A549 treated with dexamethasone at 1 μM for 4 hours (cell line): Measurements from ENCODE around the gene JUP. TPM values are rescaled to one million over a fixed set of nuclear protein-coding genes. Genes with fewer than 3 reads are reported as not detected.

Experiments used
- total RNA-seq: library from RNA; stranded (reverse); fragments of 200-300 nt; extraction: Qiagen RNA extraction; gene quantifications from 5 replicates; pipeline ENCODE4 v1.2.3, GENCODE V29; 2022

Gene JUP
- total RNA-seq = 69.7 to 126 TPM (median 119 TPM) in 5 replicates

GRCh38 chr17:41786227-41787020 lies at the start of gene JUP:
Gene JUP, minus strand, starts transcription at chr17:41786711. Its CDS starts 14,857 bp downstream, at chr17:41771854.

GRCh38 chr17:41835800-41836549 lies 49.5 kb upstream of the JUP start, which contains the start of gene NT5C3B:
Gene NT5C3B, minus strand, starts transcription at chr17:41836232. Its CDS starts 39 bp downstream, at chr17:41836193.

GRCh38 chr17:41812381-41813151 lies 26.1 kb upstream of the JUP start, which contains the start of gene FKBP10:
Gene FKBP10, plus strand, starts transcription at chr17:41813004. Its CDS starts 31 bp downstream, at chr17:41813035.

GRCh38 chr17:41811549-41812380 lies 25.3 kb upstream of the JUP start, which contains the start of gene P3H4:
Gene P3H4, minus strand, starts transcription at chr17:41811949. Its CDS starts 34 bp downstream, at chr17:41811915.

GRCh38 chr17:41734139-41734948 lies 52.2 kb downstream of the JUP start, which contains the start of gene HAP1:
Gene HAP1, minus strand, starts transcription at chr17:41734643. Its CDS starts 9 bp downstream, at chr17:41734634.

GRCh38 chr17:41711669-41712400 lies 74.7 kb downstream of the JUP start, which contains the start of gene GAST:
Gene GAST, plus strand, starts transcription at chr17:41712331. Its CDS starts 3,106 bp downstream, at chr17:41715437.

Other genes starting within 250 kb of the JUP start
- gene KRT9, start 214.7 kb downstream of the JUP start, total RNA-seq = not detected in 5 replicates
- 0.05 to 0.14 TPM (median 0.11 TPM) in 4 of 5 replicates, not detected in the other for gene KRT14, start 199.8 kb downstream of the JUP start, total RNA-seq
- gene KRT16, start 173.9 kb downstream of the JUP start, total RNA-seq = 0.83 to 1.5 TPM (median 1.4 TPM) in 5 replicates
- 0.63 to 1.8 TPM (median 0.79 TPM) in 5 replicates for gene KRT17, start 162.1 kb downstream of the JUP start, total RNA-seq
- 1,266 to 1,758 TPM (median 1,378 TPM) in 5 replicates for gene EIF1, start 97.8 kb downstream of the JUP start, total RNA-seq
- gene GAST, start 74.4 kb downstream of the JUP start, total RNA-seq = 0.22 to 0.50 TPM in 2 of 5 replicates, not detected in the others
- gene HAP1, start 52.1 kb downstream of the JUP start, total RNA-seq = 0.85 to 2.0 TPM (median 1.2 TPM) in 5 replicates
- gene P3H4, start 25.2 kb upstream of the JUP start, total RNA-seq = 25.4 to 35.5 TPM (median 32.2 TPM) in 5 replicates
- 72.0 to 114 TPM (median 103 TPM) in 5 replicates for gene FKBP10, start 26.3 kb upstream of the JUP start, total RNA-seq
- 101 to 122 TPM (median 114 TPM) in 5 replicates for gene NT5C3B, start 49.5 kb upstream of the JUP start, total RNA-seq
- gene KLHL10, start 51.1 kb upstream of the JUP start, total RNA-seq = 0.06 to 0.11 TPM (median 0.09 TPM) in 4 of 5 replicates, not detected in the other
- 2.5 to 5.9 TPM (median 5.1 TPM) in 5 replicates for gene KLHL11, start 78.7 kb upstream of the JUP start, total RNA-seq
- gene ACLY, start 132.2 kb upstream of the JUP start, total RNA-seq = 246 to 313 TPM (median 310 TPM) in 5 replicates
- gene ODAD4, start 143.9 kb upstream of the JUP start, total RNA-seq = 1.1 to 2.1 TPM (median 1.4 TPM) in 5 replicates
- gene CNP, start 180.1 kb upstream of the JUP start, total RNA-seq = 55.7 to 71.5 TPM (median 68.8 TPM) in 5 replicates
- 107 to 118 TPM (median 113 TPM) in 5 replicates for gene DNAJC7, start 230.7 kb upstream of the JUP start, total RNA-seq
- gene NKIRAS2, start 233.4 kb upstream of the JUP start, total RNA-seq = 43.6 to 49.2 TPM (median 47.0 TPM) in 5 replicates